Measurements from ENCODE around the gene UEVLD. TPM values are rescaled to one million over a fixed set of nuclear protein-coding genes. Genes with fewer than 3 reads are reported as not detected.

Gene UEVLD
- total RNA-seq, 4 donors from 2014 or later: 27.4 to 58.8 (median 30.3) TPM

DNA sequence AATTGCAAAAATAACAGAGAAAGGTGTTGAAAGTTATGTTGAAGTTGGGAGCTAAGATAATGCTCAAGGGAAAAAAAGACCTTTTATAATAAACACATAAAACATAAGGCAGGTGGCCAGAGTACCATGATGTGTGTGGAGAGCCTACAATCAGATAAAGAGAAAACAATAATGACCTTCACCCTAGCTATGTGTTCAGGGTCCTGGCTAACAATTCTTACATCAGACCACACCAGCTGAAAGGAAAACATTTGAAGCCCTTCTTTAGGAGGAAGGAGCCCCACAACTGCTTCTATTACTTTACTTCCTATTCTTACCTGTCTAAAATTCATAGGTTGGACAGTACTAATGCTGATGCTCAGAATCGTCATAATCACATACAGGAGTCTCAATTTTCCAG is 64.3 kb downstream of the UEVLD start:
- intact Hi-C loops (cut with DNase I; ENCODE audit: low total_unique reads): no loop called here
- peaks cover 30 to 33% of the 10 kb centered on the region in 2 donors for H3K4me1 ChIP-seq
- H3K4me3 ChIP-seq: no peak overlapping the region
- H3K36me3 ChIP-seq: no peaks in the 10 kb centered on the region
- no peaks in the 10 kb centered on the region for H3K9me3 ChIP-seq
- in situ Hi-C loops (cut with MboI; ENCODE audit: low sequenced_read_pairs in 4 of 4): loop anchor here in 1 of 4 donors (10.0 kb wide), 1 partner anchor 199 kb away; the partner anchor contains the start of genes GTF2H1 and HPS5
- H3K27ac ChIP-seq: no peak overlapping the region
- ATAC-seq: no peak
- no peak for DNase-seq
- no peak for TF ChIP-seq POLR2A (IDR thresholded peaks at IDR 0.05)
- TF ChIP-seq, protein P1, sequence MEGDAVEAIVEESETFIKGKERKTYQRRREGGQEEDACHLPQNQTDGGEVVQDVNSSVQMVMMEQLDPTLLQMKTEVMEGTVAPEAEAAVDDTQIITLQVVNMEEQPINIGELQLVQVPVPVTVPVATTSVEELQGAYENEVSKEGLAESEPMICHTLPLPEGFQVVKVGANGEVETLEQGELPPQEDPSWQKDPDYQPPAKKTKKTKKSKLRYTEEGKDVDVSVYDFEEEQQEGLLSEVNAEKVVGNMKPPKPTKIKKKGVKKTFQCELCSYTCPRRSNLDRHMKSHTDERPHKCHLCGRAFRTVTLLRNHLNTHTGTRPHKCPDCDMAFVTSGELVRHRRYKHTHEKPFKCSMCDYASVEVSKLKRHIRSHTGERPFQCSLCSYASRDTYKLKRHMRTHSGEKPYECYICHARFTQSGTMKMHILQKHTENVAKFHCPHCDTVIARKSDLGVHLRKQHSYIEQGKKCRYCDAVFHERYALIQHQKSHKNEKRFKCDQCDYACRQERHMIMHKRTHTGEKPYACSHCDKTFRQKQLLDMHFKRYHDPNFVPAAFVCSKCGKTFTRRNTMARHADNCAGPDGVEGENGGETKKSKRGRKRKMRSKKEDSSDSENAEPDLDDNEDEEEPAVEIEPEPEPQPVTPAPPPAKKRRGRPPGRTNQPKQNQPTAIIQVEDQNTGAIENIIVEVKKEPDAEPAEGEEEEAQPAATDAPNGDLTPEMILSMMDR (IDR thresholded peaks at IDR 0.05 in 4 of 5, conservative IDR thresholded peaks at IDR 0.05 in 1 of 5): no peak
- no peaks in the 10 kb centered on the region for H3K27me3 ChIP-seq

DNA sequence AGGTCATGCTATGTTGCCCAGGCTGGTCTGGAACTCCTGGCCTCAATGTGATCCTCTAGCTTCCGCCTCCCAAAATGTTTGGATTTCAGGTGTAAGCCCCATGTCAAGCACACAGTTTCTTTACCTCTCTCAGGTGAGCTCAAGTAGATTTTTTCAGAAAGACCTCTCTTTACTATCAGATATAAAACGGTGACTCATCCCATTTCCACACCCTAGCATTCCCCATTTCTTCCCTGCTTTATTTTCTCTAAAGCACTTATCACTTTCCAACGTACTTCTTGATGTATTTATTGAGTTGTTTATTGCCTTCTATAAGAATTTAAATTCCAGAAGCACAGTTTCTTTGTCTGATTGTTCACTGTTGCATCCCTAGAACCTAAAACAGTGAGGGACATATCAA is 65.5 kb downstream of the UEVLD start:
- DNase-seq: no peak
- H3K4me1 ChIP-seq: peaks cover 25 to 33% of the 10 kb centered on the region in 2 donors
- no peak overlapping the region for H3K4me3 ChIP-seq
- no peaks in the 10 kb centered on the region for H3K9me3 ChIP-seq
- in situ Hi-C loops (cut with MboI; ENCODE audit: low sequenced_read_pairs in 4 of 4) (loop anchor here in 1 of 4 donors (10.0 kb wide), 1 partner anchor 198 kb away; the partner anchor contains the start of genes GTF2H1 and HPS5), intact Hi-C loops (cut with DNase I; ENCODE audit: low total_unique reads) (no loop called here)
- no peak overlapping the region for H3K27ac ChIP-seq
- no peak for ATAC-seq
- no peaks in the 10 kb centered on the region for H3K27me3 ChIP-seq
- TF ChIP-seq, protein P1 (IDR thresholded peaks at IDR 0.05 in 4 of 5, conservative IDR thresholded peaks at IDR 0.05 in 1 of 5): no peak
- TF ChIP-seq POLR2A (IDR thresholded peaks at IDR 0.05): no peak
- H3K36me3 ChIP-seq: no peaks in the 10 kb centered on the region

DNA sequence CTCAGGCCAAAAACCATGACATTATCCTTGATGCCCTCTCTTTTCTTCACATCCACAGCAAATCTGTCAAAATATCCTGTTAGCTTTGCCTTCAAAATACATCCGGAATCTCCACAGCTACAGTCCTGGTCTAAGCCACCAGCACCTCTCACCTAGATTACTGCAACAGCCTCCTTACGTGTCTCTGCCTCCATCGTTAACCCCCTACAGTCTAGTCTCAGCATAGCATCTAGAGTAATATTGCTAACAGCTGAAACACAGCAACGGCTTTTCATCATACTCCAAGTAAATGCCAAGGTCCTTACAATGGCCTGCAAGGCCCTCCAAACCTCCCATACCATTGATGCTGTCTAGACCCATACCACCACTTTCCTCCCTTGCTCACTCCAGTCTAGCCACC is 66.1 kb downstream of the UEVLD start:
- Histone ChIP-seq H3K36me3 (no peaks in the 10 kb centered on the region), H3K27me3 (no peaks in the 10 kb centered on the region), H3K9me3 (no peaks in the 10 kb centered on the region), H3K27ac (no peak overlapping the region), H3K4me3 (no peak overlapping the region), H3K4me1 (peaks cover 19 to 27% of the 10 kb centered on the region in 2 donors)
- DNase-seq (no peak), ATAC-seq (no peak)
- intact Hi-C loops (cut with DNase I; ENCODE audit: low total_unique reads) (no loop called here), in situ Hi-C loops (cut with MboI; ENCODE audit: low sequenced_read_pairs in 4 of 4) (loop anchor here in 1 of 4 donors (10.0 kb wide), 1 partner anchor 198 kb away; the partner anchor contains the start of genes GTF2H1 and HPS5)
- TF ChIP-seq, protein P1 (IDR thresholded peaks at IDR 0.05 in 4 of 5, conservative IDR thresholded peaks at IDR 0.05 in 1 of 5): no peak
- TF ChIP-seq POLR2A (IDR thresholded peaks at IDR 0.05): no peak

DNA sequence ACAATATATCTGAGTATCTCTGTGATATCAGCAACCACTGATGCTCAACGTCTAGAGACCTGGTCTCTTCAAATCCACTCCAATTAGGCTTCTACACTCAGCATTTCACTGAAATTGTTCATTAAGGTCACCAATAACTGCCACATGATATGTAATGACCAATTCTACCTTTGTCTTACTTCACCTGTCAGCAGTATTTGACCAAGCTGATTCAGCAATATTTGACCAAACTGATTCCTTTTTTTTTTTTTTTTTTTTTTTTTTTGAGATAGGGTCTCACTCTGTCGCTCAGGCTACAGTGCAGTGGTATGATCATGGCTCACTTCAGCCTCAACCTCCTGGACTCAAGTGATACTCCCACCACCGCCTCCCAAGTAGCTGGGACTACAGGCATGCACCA is 67.4 kb downstream of the UEVLD start:
- DNase-seq: no peak
- TF ChIP-seq, protein P1 (IDR thresholded peaks at IDR 0.05 in 4 of 5, conservative IDR thresholded peaks at IDR 0.05 in 1 of 5): no peak
- in situ Hi-C loops (cut with MboI; ENCODE audit: low sequenced_read_pairs in 4 of 4): loop anchor here in 1 of 4 donors (10.0 kb wide), 1 partner anchor 196 kb away; the partner anchor contains the start of genes GTF2H1 and HPS5
- Histone ChIP-seq H3K9me3 (no peaks in the 10 kb centered on the region), H3K4me1 (peaks cover 16 to 25% of the 10 kb centered on the region in 2 donors), H3K27ac (no peak overlapping the region), H3K36me3 (no peaks in the 10 kb centered on the region), H3K4me3 (no peak overlapping the region), H3K27me3 (no peaks in the 10 kb centered on the region)
- intact Hi-C loops (cut with DNase I; ENCODE audit: low total_unique reads): loop anchor here (1.0 kb wide), 1 partner anchor 192 kb away; no protein-coding TSS in a partner anchor
- no peak for ATAC-seq

DNA sequence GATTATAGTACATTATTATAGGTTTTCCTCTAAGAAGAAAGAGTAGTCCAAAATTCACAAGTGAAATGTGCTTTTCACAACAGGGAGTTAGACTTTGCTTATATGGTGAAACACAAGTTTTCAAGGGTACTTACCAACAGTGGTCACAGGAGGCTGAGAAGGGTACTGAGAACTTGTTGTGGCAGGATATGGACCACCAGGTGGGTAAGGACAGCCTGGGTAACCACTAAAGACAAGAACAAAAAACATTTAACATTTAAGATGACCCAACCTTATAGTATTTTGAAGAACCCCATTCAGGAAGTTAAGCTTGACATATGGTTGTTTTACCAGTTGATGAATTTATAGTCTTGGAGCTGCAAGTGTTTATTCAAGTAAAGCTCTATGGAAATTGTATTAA is 86.2 kb downstream of the UEVLD start:
- no peaks in the 10 kb centered on the region for H3K4me1 ChIP-seq
- H3K36me3 ChIP-seq: peaks cover 4 to 80% of the 10 kb centered on the region in 2 donors
- in situ Hi-C loops (cut with MboI; ENCODE audit: low sequenced_read_pairs in 4 of 4): no loop called here
- ATAC-seq (no peak), DNase-seq (no peak)
- TF ChIP-seq, protein P1 (IDR thresholded peaks at IDR 0.05 in 4 of 5, conservative IDR thresholded peaks at IDR 0.05 in 1 of 5): no peak
- no peak for TF ChIP-seq POLR2A (IDR thresholded peaks at IDR 0.05)
- no peaks in the 10 kb centered on the region for H3K27me3 ChIP-seq
- H3K9me3 ChIP-seq: no peaks in the 10 kb centered on the region
- no peak overlapping the region for H3K27ac ChIP-seq
- intact Hi-C loops (cut with DNase I; ENCODE audit: low total_unique reads): no loop called here
- no peak overlapping the region for H3K4me3 ChIP-seq

All from gastrocnemius medialis (tissue), 4 donors.